Measurements from ENCODE around the gene TBXAS1. TPM values are rescaled to one million over a fixed set of nuclear protein-coding genes. Genes with fewer than 3 reads are reported as not detected.
"Not testable (repeated sequence)": the region's sequence is repeated elsewhere in the genome, so short reads cannot be mapped to it uniquely, and the experiment has no call there.

The TBXAS1 gene
- total RNA-seq, 1 donor from 2014 or later, result 6.6 TPM

DNA sequence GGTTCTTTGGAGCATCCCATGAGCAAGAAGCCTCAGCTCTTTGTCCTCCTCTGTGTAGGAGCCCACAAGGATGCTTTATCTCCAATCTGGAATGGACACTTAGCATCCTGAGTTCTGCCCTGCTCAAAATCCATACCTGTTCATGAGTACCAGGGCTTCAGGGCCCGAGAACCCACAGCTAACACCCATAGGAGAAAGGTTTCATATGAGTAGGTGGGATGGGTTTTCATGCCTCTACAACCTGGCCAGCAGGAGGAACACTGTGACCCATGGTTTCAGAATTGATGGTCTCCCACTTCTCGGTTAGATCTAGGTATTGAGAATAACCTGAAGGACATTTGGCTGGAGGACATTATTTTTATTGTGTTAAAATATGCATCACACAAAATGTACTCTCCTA is 57.8 kb downstream of the TBXAS1 start:
- ATAC-seq (no peak), DNase-seq (ENCODE audit: low spot score) (no peak)

DNA sequence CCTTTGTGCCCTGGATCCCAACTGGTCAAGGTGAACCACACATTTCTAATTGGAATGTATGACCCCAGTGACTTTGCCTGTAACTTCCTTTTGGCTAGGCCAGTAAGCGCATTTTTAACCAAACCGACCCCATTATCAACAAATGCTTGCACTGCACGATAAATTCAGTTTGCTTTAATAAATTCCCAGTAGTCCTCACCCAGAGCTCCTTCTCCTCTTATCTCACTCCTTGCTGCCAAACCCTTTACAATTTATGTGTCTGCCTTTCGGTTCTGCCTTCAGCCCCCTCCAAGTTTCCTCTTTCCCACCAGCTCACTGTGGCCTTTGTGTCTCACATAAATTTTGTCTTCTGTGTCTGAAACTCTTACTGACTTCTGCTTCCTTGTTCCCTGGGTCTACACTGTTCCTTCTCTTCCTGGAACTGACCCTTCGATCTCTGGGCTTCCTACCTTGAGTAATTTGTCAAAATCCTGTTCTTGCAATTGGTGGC is 59.0 kb downstream of the TBXAS1 start:
- DNase-seq (ENCODE audit: low spot score), result no peak
- ATAC-seq, result peak; percentile 47

DNA sequence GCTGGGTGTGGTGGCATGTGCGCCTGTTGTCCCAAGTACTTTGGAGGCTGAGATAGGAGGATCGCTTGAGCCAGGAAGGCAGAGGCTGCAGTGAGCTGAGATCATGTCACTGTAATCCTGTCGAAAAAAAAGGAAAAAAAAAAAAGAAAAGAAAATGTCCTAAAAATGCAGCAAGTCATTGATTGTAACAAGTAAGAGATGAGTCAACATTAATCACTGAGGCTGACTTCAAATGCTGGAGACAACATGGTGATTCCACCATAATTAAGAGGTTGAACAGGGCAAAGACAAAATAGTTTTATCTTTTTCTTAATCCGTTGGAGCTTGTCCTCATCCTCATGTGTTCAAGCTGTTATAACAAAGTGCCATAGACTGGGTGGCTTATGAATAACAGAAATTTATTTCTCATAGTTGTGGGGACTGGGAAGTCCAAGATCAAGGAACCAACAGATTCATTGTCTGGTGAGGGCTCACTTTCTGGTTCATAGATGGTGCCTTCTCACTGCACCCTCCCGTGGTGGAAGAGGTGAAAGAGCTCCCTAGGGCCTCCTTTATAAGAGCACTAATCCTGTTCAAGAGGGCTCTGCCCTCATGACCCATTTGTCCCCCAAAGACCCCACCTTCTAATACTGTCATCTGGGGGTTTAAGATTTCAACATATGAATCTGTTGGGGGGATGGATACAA is 60.3 kb downstream of the TBXAS1 start:
- ATAC-seq (no peak), DNase-seq (ENCODE audit: low spot score) (no peak)

DNA sequence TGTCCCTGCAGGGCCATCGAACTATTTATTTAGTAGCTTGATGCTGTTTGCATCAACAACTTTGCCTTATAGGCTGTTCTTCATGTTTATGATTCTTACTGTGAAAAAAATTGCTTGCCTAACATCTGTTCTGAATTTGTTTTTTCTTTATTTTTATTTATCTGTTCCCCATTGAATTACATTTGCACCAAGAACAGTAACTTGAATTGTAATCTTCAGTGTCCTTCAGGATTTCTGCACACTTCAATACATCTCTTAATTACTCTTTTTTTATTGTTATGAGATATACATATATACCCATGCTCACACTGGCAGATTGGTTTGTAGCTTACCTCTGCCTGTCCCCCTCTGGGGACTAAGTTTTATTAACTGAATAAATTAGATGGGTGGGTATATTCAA is 64.4 kb downstream of the TBXAS1 start:
- no peak for DNase-seq (ENCODE audit: low spot score)
- ATAC-seq, result no peak

DNA sequence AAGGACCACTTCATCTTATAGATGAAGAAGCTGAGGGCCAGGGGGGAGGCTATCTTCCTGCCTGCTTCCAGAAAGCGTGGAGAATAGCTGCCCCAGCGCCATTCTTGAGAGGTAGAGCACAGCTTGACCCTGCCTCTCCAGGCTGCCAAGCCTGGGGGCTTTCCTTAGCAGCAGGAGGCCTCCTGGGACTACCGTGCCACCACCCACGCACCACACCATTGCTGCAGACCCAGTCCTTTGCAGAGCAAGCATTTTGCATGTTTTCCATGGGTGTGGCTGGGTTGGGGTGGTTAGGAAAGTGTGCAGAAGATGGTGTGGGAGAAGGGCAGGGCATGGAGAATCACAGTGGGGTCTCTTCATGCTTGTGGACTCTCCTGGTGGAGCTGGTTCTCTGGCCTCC is 64.9 kb downstream of the TBXAS1 start:
- ATAC-seq (no peak), DNase-seq (ENCODE audit: low spot score) (no peak)

DNA sequence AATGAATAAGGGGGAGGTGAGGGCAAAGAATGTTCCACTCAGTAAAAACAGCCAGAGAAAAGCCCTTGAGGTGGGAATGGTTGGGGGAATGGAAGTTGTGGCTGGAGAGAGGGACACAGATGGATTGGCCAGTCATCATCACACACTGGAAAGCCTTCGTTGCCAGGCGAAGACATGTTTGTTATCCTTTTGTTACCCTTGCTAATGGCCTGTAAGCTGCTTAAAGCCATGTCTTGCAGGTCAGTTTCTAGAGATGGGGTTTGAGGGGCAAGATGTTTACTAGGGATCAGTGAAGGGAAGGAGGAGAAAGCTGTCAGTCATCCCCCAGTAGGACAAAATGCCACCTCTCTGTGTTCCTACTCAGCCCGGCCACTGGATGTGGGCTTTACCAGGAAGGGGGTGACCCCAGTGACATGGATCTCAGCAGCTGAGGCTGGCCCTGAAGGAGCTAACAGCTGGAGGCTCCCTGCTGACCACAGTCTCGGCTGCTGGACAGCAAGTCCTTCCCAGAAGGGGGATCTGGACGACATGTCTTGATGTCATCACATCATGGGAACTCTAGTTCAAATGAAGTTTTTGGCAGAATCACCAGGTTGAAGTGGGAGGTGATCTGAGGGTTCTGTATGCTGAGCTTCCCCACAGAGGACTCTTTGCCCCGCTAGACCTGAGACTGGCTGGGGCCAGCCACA is 66.2 kb downstream of the TBXAS1 start:
- DNase-seq (ENCODE audit: low spot score) (no peak), ATAC-seq (no peak)

DNA sequence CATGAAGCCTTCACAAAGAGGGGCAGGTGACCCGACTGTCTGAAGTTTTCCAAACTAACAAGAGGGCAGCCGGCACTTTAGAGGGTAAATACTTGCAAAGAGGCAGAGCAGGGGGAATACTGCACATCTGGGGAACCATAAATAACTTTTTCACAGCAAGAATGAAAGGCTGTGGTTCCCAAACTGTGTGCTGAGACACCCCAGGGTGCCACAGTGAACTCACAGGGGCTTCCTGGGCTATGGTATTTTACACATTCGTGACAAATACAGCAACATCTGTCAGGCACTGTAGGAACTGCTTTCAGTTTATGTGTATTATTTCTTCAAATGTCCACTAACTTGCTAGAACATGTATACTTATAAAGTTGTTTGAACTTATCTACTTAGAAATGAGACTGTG is 67.2 kb downstream of the TBXAS1 start:
- ATAC-seq (no peak), DNase-seq (ENCODE audit: low spot score) (no peak)

DNA sequence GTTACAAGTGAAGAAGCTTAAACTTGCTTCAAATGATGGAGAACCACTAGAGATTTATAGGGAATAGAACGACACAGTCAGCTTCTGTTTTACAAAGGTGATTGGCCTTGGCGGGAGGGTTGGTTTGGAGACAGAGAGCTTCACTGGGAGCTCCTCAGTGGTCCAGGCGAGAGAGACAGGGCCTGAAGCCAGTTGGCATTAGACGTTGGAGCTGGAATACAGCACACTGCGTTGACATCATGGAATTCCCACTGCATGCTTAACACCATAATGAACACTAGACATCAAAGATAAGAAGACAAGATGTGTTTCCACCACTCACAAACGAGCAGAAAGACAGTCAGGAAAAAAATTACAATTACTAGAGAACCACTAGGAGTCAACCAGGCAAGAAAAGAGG is 67.8 kb downstream of the TBXAS1 start:
- DNase-seq (ENCODE audit: low spot score) (no peak), ATAC-seq (no peak)

DNA sequence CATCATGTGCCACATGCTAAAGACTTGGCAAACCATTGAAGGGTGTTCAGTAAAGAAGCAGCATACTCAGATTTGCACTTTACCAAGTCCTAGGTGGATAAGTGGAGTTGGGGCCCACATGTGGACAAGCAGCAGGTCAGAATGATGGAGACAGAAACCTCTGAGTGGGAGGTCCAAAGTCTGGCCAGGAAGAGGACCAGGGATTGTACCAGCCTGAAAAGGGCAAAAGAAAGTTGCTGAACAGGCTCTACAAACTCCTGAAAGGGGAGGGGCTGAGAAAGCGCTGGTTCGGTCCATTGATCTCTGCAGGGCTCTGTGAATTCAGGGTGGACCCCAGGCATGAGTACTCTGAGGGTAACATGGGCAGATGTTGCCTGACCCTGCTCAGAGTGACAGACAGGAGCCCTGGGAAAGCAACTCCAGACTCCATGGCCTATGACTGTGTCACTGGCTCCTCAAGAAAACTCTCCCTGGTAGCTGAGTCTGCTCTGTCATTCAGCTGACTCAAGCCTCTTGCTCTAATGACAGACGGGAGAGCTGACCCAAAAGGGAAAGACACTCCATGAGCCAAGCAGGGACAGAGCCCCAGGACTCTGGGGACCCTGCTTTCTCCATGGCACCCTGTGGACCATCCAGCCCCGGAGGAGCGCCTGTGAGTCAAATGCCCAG is 68.5 kb downstream of the TBXAS1 start:
- ATAC-seq (no peak), DNase-seq (ENCODE audit: low spot score) (no peak)

DNA sequence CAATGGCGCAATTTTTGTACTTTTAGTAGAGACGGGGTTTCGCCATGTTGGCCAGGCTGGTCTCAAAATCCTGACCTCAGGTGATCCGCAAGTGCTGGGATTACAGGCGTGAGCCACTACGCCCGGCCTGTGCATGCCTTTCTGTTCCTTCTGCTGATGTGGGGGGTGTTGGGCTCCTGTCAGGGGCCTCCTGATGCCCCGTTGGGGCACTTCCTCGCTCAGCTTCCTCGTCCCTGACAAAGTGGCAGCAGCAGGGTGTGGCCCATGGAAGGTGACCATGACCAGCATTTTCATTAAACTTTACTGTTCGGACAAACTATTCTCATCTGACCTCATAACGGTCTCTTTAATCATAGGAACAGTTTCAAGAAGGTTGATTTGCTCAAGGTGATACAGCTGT is 69.4 kb downstream of the TBXAS1 start:
- no peak for ATAC-seq

DNA sequence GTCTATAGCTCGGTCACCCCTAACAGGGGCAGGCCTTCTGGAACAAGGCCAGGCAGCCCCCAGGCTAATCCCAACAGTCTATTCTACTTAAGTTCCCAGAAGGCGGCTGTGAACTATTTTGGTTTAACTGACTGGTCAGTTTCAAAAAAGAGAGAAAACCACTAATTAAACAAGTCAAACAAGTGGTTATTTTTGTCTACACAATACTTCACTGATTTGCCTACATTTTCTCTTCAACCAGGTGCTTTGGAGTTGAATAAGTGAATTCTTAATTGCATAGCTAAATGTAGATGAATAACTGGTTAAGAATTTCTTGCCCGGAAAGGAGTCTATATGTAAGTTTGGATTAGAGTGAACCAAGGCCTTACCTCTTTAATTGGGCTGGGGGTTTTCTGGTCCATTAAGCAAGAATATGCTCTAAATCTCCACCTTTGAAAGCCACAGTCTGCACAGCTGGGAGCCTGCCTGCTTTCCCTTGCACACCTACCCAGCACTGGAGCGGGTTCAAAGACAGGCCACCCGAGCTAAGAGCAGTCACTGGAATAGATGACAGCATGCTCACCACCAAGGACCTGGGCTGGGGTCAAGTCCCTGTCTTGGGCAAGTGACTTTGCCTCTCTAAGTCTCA is 70.4 kb downstream of the TBXAS1 start:
- no peak for ATAC-seq
- no peak for DNase-seq (ENCODE audit: low spot score)

More for the DNA sequence above, 69.4 kb downstream of the TBXAS1 start:
- no peak for DNase-seq (ENCODE audit: low spot score)

DNA sequence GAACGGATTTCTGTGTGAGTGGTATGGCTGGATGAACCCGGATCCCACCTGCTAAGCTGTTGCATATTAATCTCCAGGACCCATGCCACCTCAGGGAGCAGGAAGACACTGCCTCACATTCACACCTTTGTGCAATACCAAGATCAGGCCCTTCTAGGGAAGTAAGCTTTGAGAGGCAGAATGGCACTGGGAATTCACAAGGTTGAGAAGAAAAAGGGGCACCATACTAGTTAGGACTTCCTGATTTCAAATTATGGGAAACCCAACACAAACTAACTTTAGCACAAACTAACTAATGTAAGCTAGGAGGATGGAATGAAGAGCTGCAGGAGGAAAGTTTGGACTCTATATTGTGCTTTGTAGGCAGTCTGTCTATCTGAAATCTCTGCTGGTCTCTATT is 71.3 kb downstream of the TBXAS1 start:
- ATAC-seq (no peak), DNase-seq (ENCODE audit: low spot score) (no peak)

DNA sequence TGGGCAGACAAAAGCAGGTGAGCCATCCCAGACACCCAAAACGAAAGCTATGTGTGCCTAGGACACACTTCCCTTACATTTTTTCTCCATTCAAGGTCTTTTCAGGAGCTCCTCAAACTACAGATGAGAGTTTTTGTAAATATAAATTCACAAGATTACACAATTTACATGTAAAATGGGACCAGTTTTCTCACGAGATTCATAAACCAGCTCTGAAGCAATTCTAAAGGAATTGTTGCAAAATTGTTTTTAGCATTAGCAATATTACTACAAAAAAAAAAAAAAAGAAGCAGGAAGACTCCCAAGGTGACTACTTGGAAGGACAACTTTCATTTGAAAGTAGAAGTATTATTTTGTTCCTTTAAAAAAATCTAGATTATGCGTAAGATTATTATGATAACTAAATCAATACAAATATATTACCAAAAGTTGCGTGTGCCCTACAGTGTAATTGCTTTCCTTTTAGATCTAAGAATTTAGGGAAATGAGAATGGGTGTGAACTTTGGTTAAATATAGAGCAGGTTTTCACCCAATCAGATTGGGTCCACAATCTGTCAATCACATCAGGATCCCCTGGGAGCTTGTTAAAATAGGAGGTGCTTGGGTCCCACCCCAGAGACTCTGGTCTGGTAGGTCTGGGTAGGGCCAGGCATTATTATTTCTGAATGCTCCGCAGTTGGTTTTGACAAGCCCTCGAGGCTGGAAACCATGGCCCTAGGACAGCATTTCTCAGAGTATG is 72.2 kb downstream of the TBXAS1 start:
- ATAC-seq (no peak), DNase-seq (ENCODE audit: low spot score) (no peak)

DNA sequence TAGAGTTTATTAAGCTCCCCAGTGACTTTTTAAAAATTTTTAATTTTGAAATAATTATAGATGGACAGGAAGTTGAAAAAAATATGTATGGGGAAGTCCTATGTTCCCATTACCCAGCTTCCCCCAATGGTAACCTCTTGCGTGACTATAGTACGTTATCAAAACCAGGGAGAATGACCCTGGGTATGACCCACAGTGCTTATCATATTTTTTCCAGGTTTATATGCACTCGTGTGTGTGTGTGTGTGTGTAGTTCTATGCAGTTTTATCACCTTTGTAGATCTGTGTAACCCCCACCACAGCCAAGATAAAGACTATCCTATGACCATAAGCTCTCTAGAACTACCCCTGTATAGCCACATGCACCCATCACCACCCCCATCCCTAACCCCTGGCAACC is 72.8 kb downstream of the TBXAS1 start:
- ATAC-seq (no peak), DNase-seq (ENCODE audit: low spot score) (no peak)

DNA sequence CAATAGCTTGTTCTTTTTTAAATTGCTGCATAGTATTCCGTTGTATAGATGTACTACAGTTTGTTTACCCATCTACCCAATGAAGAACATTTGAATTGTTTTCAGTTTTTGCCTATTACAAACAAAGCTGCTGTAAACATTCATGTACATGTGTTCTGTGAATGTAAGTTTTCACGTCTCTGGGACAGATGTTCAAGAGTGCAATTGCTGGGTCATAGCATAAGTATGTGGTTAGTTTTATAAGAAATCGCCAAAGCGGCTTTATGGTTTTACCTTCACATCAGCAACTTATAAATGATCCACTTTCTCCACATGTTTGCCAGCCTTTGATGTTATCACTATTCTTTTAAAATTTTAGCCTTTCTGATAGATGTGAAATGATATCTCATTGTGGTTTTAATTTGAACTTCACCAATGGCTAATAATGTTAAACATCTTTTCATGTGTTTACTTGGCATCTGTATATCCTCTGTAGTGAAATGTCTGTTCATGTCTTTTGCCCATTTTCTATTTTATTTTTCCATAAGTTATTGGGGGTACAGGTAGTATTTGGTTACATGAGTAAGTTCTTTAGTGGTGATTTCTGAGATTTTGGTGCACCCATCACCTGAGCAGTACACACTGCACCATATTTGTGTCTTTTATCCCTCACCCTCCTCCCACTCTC is 73.5 kb downstream of the TBXAS1 start:
- DNase-seq (ENCODE audit: low spot score), result no peak
- no peak for ATAC-seq

DNA sequence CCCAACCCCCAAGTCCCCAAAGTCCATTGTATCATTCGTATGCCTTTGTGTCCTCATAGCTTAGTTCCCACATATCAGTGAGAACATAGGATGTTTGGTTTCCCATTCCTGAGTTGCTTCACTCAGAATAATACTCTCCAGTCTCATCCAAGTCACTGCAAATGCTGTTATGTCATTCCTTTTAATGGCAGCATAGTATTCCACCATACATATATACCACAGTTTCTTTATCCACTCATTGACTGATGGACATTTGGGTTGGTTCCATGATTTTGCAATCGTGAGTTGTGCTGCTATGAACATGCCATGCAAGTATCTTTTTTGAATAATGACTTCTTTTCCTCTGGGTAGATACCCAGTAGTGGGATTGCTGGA is 74.0 kb downstream of the TBXAS1 start:
- not testable (repeated sequence) for ATAC-seq

DNA sequence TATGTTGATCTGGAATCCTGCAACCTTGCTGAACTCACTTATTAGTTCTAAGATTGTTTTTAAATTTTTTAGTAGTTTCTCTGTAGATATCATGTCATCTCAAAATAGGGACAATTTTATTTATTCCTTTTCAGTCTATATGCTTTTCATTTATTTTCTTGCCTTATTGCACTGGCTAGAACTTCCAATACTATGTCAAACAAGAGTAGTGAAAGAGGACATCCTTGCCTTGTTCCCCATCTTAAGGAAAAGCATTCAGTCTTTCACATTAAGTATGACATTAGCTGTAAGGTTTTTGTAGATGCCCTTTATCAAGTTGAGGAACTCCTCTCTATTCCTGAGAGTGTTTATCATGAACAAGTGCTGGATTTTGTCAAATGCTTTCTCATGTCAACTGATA is 77.8 kb downstream of the TBXAS1 start:
- ATAC-seq, result no peak

More for the DNA sequence above, 74.0 kb downstream of the TBXAS1 start:
- not testable (repeated sequence) for DNase-seq (ENCODE audit: low spot score)

DNA sequence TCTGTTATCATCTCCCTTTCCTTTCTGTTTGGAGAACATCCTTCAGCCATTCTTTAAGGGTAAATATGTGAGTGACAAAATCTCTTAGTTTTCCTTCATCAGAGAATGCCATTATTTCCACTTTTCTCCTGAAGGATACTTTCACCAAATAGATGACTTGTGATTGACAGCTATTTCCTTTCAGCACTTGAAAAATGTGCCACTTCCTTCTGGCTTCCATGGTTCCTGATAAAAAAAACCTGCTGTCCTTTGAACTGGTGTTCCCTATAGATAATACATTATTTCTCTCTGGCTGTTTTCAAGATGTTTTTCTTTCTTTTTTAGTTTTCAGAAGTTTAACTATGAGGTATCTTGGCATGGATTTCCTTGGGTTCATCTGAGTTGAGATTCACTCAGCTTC is 79.7 kb downstream of the TBXAS1 start:
- DNase-seq (ENCODE audit: low spot score), result no peak
- ATAC-seq, result no peak

More for the DNA sequence above, 77.8 kb downstream of the TBXAS1 start:
- DNase-seq (ENCODE audit: low spot score), result no peak

DNA sequence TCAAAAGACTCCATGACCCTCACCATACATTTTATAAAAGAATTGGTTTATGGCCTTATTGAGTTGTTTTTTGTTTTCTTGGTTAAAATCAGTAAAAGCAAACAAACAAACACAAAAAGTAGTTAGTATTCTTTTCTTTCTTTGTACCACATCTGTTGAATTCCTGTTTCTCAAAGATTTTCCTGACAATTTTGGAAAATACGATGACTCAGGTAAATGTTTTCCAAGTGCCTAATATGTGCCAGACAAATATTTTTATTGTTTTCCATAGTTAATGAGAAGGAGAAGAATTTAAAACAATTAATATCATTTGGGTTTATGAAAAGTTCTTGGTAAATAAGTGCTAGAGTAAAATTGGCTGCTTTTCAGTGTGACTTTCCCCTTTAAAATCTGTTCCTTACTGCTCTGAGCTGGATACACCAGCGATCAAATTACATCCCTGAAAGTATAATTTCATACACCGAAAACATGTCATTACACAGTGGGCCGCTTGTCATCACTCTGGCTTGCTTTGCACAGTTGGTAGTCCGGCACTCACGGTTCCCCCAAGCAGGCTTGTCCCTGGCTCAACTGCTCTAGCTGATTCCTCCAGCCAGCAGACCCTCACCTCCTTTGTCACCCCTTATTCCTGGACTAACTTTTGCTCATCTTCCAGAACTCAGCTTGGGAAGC is 80.5 kb downstream of the TBXAS1 start:
- DNase-seq (ENCODE audit: low spot score), result no peak
- ATAC-seq, result no peak
